K562 (cell line): ENCODE data around the gene TUBG2.

ENCODE experiments used
- CTCF ChIP-seq, 3 experiments: IDR thresholded peaks in 2 of 3; conservative IDR thresholded peaks in 1 of 3; 2 replicates each; pipeline ENCODE4 v1.5.1; 2011 to 2012; ENCODE audit warnings: low read length in 3 of 3, mild to moderate bottlenecking in 3 of 3, control low read depth in 2 of 3, improper control_type of control experiment in 1 of 3, inconsistent platforms in 1 of 3, low read depth in 1 of 3, mixed read lengths in 1 of 3, moderate library complexity in 1 of 3; ENCODE audit not compliant: insufficient read depth in 2 of 3
- EP300 ChIP-seq: IDR thresholded peaks from 2 replicates; pipeline ENCODE4 v1.6.1; 2012; ENCODE audit warnings: low read length, improper control_type of control experiment
- ESRRA ChIP-seq: fragments of 450-650 bp; IDR thresholded peaks from 2 replicates; pipeline ENCODE4 v1.6.1; 2014; ENCODE audit warnings: low read depth, mild to moderate bottlenecking, moderate library complexity, borderline replicate concordance
- FOXP4 ChIP-seq: sonication (generic); formaldehyde crosslinking; IDR thresholded peaks from 2 replicates; pipeline ENCODE4 v1.8.0; 2022; ENCODE audit warnings: mild to moderate bottlenecking, missing genetic modification reagents, borderline replicate concordance
- HINFP ChIP-seq: fragments of 450-650 bp; conservative IDR thresholded peaks from 2 replicates; pipeline ENCODE4 v1.6.1; 2016; ENCODE audit warnings: missing genetic modification characterization, low read depth, mild to moderate bottlenecking, control low read depth, missing compliant biosample characterization
- MAFF ChIP-seq: IDR thresholded peaks from 2 replicates; pipeline ENCODE4 v1.6.1; 2012; ENCODE audit warnings: low read length, improper control_type of control experiment
- MYNN ChIP-seq, 2 experiments: sonication (generic); formaldehyde crosslinking in 1 of 2; IDR thresholded peaks; 2 replicates each; pipeline versions ENCODE4 v1.5.0 to v1.6.1; 2016 to 2020; ENCODE audit warnings: antibody characterized with exemption in 1 of 2, missing genetic modification reagents in 1 of 2
- YY1 ChIP-seq, 3 experiments: IDR thresholded peaks; 2 replicates each; pipeline ENCODE4 v1.6.1; 2011; ENCODE audit warnings: low read length in 2 of 3, mild to moderate bottlenecking in 2 of 3, moderate library complexity in 2 of 3, borderline replicate concordance in 1 of 3, control low read depth in 1 of 3, low read depth in 1 of 3; ENCODE audit not compliant: insufficient read depth in 3 of 3, insufficient replicate concordance in 2 of 3, control insufficient read depth in 1 of 3, insufficient read length in 1 of 3; ENCODE audit errors: extremely low read depth in 1 of 3
- ZFP1 ChIP-seq: fragments of 450-650 bp; formaldehyde crosslinking; IDR thresholded peaks from 2 replicates; pipeline ENCODE4 v1.4.0; 2020; ENCODE audit warnings: mild to moderate bottlenecking, mixed read lengths

GRCh38 chr17:42617956-42618431 lies 41.1 kb upstream of the TUBG2 start:
- no peak for TF ChIP-seq FOXP4 (CRISPR knock-in tag)
- TF ChIP-seq MAFF: no peak
- TF ChIP-seq YY1 (IDR thresholded peaks at IDR 0.05; ENCODE audit: borderline replicate concordance in 1 of 3, control insufficient read depth in 1 of 3, extremely low read depth in 1 of 3, insufficient read depth in 3 of 3, insufficient read length in 1 of 3, insufficient replicate concordance in 2 of 3, low read depth in 1 of 3, low read length in 2 of 3): no peak
- no peak for TF ChIP-seq ESRRA
- TF ChIP-seq ZFP1 (CRISPR knock-in tag): no peak
- no peak for TF ChIP-seq CTCF (IDR thresholded peaks at IDR 0.05 in 2 of 3, conservative IDR thresholded peaks at IDR 0.05 in 1 of 3; ENCODE audit: insufficient read depth in 2 of 3, low read depth in 1 of 3, low read length in 3 of 3)
- TF ChIP-seq HINFP: no peak
- no peak; the same call in 1 of the 2 replicates for TF ChIP-seq MYNN (IDR thresholded peaks at IDR 0.05)
- no peak for TF ChIP-seq MYNN (CRISPR knock-in tag; IDR thresholded peaks at IDR 0.05)
- peak; percentile 32; the same call in 1 of the 2 replicates for TF ChIP-seq EP300
